ENCODE data around the gene GLRA3. TPM values are rescaled to one million over a fixed set of nuclear protein-coding genes. Genes with fewer than 3 reads are reported as not detected.

GLRA3 gene
- polyA plus RNA-seq, 1 donor (not counting 4 experiments of a cell fraction or from before 2014, with no cell fraction given): not detected

DNA sequence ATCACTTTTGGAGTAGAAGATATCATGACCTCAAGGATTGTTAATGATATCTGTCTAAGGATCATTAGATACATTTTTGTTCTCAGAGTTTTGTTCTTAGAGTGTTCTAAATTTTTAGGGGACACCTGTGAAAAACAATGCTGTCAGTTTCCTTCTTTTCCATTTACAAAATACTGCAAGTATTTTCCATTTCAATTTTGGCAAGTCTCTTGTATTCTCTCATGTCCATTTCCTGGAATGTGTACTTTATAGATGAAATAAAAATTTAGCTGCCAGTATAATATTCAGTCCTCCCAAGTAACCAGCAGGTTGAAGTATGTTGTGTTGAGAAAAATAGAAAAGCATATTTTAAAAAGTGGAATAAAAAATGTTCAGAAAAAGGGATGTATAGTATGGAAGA is 188.9 kb downstream of the GLRA3 start:
- H2AFZ ChIP-seq (ENCODE audit: control insufficient read depth, low read length): no peak overlapping the region
- H3K79me2 ChIP-seq (ENCODE audit: control insufficient read depth, insufficient read depth, low read length): no peaks in the 10 kb centered on the region
- DNase-seq (ENCODE audit: low read depth, low spot score) (no peak), FAIRE-seq (no peak)
- no peaks in the 10 kb centered on the region for H3K4me1 ChIP-seq (ENCODE audit: control insufficient read depth, extremely low read depth, insufficient read depth, low read length)
- no peaks in the 10 kb centered on the region for H3K9me1 ChIP-seq (ENCODE audit: control insufficient read depth, extremely low read depth, insufficient read depth, low read length)
- H3K4me2 ChIP-seq (ENCODE audit: control insufficient read depth, extremely low read depth, insufficient read depth, low read depth, low read length): no peak overlapping the region
- no peaks in the 10 kb centered on the region for H4K20me1 ChIP-seq (ENCODE audit: control insufficient read depth, extremely low read depth, insufficient read depth, low read length)
- H3K27me3 ChIP-seq (ENCODE audit: control insufficient read depth, extremely low read depth, insufficient read depth, low read length): no peaks in the 10 kb centered on the region
- H3K9ac ChIP-seq (ENCODE audit: control insufficient read depth, extremely low read depth, insufficient read depth, low read length): no peak overlapping the region
- dilution Hi-C loops (cut with MboI; ENCODE audit: extremely low pct_ligation_motif_present, low sequenced_read_pairs): no loop called here
- H3K9me3 ChIP-seq (ENCODE audit: control insufficient read depth, low read depth, low read length): no peaks in the 10 kb centered on the region
- no peak overlapping the region for H3K4me3 ChIP-seq (ENCODE audit: control insufficient read depth in 2 of 3, extremely low read depth in 1 of 3, insufficient read depth in 2 of 3, low read depth in 1 of 3, low read length in 3 of 3)
- H3K27ac ChIP-seq (ENCODE audit: control insufficient read depth, insufficient read depth, low read length): no peak overlapping the region
- no peak for TF ChIP-seq EZH2 (IDR thresholded peaks at IDR 0.05; ENCODE audit: low read length)
- TF ChIP-seq, protein P1, sequence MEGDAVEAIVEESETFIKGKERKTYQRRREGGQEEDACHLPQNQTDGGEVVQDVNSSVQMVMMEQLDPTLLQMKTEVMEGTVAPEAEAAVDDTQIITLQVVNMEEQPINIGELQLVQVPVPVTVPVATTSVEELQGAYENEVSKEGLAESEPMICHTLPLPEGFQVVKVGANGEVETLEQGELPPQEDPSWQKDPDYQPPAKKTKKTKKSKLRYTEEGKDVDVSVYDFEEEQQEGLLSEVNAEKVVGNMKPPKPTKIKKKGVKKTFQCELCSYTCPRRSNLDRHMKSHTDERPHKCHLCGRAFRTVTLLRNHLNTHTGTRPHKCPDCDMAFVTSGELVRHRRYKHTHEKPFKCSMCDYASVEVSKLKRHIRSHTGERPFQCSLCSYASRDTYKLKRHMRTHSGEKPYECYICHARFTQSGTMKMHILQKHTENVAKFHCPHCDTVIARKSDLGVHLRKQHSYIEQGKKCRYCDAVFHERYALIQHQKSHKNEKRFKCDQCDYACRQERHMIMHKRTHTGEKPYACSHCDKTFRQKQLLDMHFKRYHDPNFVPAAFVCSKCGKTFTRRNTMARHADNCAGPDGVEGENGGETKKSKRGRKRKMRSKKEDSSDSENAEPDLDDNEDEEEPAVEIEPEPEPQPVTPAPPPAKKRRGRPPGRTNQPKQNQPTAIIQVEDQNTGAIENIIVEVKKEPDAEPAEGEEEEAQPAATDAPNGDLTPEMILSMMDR (optimal IDR thresholded peaks at IDR 0.05 in 1 of 3, IDR thresholded peaks at IDR 0.05 in 1 of 3, conservative IDR thresholded peaks at IDR 0.05 in 1 of 3; ENCODE audit: extremely low read depth in 1 of 3, insufficient read depth in 2 of 3, low read length in 3 of 3): no peak
- H3K36me3 ChIP-seq (ENCODE audit: control insufficient read depth in 2 of 2, extremely low read depth in 1 of 2, insufficient read depth in 2 of 2, low read length in 2 of 2): no peaks in the 10 kb centered on the region

- Histone ChIP-seq H2AFZ (ENCODE audit: control insufficient read depth, low read length) (no peak overlapping the region), H3K27me3 (ENCODE audit: control insufficient read depth, extremely low read depth, insufficient read depth, low read length) (no peaks in the 10 kb centered on the region), H3K27ac (ENCODE audit: control insufficient read depth, insufficient read depth, low read length) (no peak overlapping the region), H3K36me3 (ENCODE audit: control insufficient read depth in 2 of 2, extremely low read depth in 1 of 2, insufficient read depth in 2 of 2, low read length in 2 of 2) (no peaks in the 10 kb centered on the region), H3K9me3 (ENCODE audit: control insufficient read depth, low read depth, low read length) (no peaks in the 10 kb centered on the region), H3K9me1 (ENCODE audit: control insufficient read depth, extremely low read depth, insufficient read depth, low read length) (no peaks in the 10 kb centered on the region), H3K79me2 (ENCODE audit: control insufficient read depth, insufficient read depth, low read length) (no peaks in the 10 kb centered on the region), H4K20me1 (ENCODE audit: control insufficient read depth, extremely low read depth, insufficient read depth, low read length) (no peaks in the 10 kb centered on the region), H3K4me1 (ENCODE audit: control insufficient read depth, extremely low read depth, insufficient read depth, low read length) (no peaks in the 10 kb centered on the region), H3K9ac (ENCODE audit: control insufficient read depth, extremely low read depth, insufficient read depth, low read length) (no peak overlapping the region), H3K4me2 (ENCODE audit: control insufficient read depth, extremely low read depth, insufficient read depth, low read depth, low read length) (no peak overlapping the region), H3K4me3 (ENCODE audit: control insufficient read depth in 2 of 3, extremely low read depth in 1 of 3, insufficient read depth in 2 of 3, low read depth in 1 of 3, low read length in 3 of 3) (no peak overlapping the region)
- FAIRE-seq: no peak
- TF ChIP-seq EZH2 (IDR thresholded peaks at IDR 0.05; ENCODE audit: low read length): no peak
- TF ChIP-seq, protein P1 (optimal IDR thresholded peaks at IDR 0.05 in 1 of 3, IDR thresholded peaks at IDR 0.05 in 1 of 3, conservative IDR thresholded peaks at IDR 0.05 in 1 of 3; ENCODE audit: extremely low read depth in 1 of 3, insufficient read depth in 2 of 3, low read length in 3 of 3): no peak
- no peak for DNase-seq (ENCODE audit: low read depth, low spot score)
- dilution Hi-C loops (cut with MboI; ENCODE audit: extremely low pct_ligation_motif_present, low sequenced_read_pairs): no loop called here
These were observed 193.3 kb downstream of the GLRA3 start for GRCh38 chr4:174635732-174636131.
